DOHH2 (cell line): ENCODE measurements around the gene USP2.

Source experiments
- H3F3A ChIP-seq: fragments of 200-600 bp; sonication (generic), shearing (Covaris generic); 2 replicates; pipeline ENCODE4 v1.6.0; 2016; ENCODE audit warnings: antibody characterized with exemption, mild to moderate bottlenecking; ENCODE audit not compliant: control insufficient read depth, insufficient read depth
- H3K27ac ChIP-seq: fragments of 200-600 bp; sonication (generic); 2 replicates; pipeline ENCODE4 v1.5.1; 2014; ENCODE audit warnings: low read depth, mild to moderate bottlenecking, low read length, moderate library complexity
- H3K27me3 ChIP-seq: fragments of 200-600 bp; sonication (generic); 2 replicates; pipeline ENCODE4 v1.6.1; 2014; ENCODE audit warnings: mild to moderate bottlenecking, low read length, mixed read lengths; ENCODE audit not compliant: control insufficient read depth
- H3K36me3 ChIP-seq: fragments of 200-600 bp; sonication (generic); 2 replicates; pipeline ENCODE4 v1.6.1; 2014; ENCODE audit warnings: mild to moderate bottlenecking, low read length, moderate library complexity, mixed read lengths; ENCODE audit not compliant: control insufficient read depth
- H3K4me1 ChIP-seq: fragments of 200-600 bp; sonication (generic); 2 replicates; pipeline ENCODE4 v1.6.1; 2014; ENCODE audit warnings: mild to moderate bottlenecking, low read length, mixed read lengths; ENCODE audit not compliant: control insufficient read depth
- H3K4me2 ChIP-seq: fragments of 200-600 bp; sonication (generic); 2 replicates; pipeline ENCODE4 v1.6.0; 2014; ENCODE audit warnings: mild to moderate bottlenecking, low read length, moderate library complexity
- H3K4me3 ChIP-seq: fragments of 200-600 bp; sonication (generic); 2 replicates; pipeline ENCODE4 v1.5.1; 2014; ENCODE audit warnings: mild to moderate bottlenecking, low read length, mixed read lengths
- H3K79me2 ChIP-seq: fragments of 200-600 bp; sonication (generic); 2 replicates; pipeline ENCODE4 v1.6.1; 2014; ENCODE audit warnings: mild to moderate bottlenecking, low read length, mixed read lengths; ENCODE audit not compliant: control insufficient read depth
- H3K9me2 ChIP-seq: fragments of 200-600 bp; sonication (generic); replicated peaks from 2 replicates; pipeline ENCODE4 v1.6.1; 2014; ENCODE audit warnings: mild to moderate bottlenecking, low read length, mixed read lengths; ENCODE audit not compliant: control insufficient read depth
- H3K9me3 ChIP-seq: fragments of 200-600 bp; sonication (generic); 2 replicates; pipeline ENCODE4 v1.6.1; 2014; ENCODE audit warnings: antibody characterized with exemption, low read length, mixed read lengths; ENCODE audit not compliant: control insufficient read depth, insufficient read depth
- H4K20me1 ChIP-seq: fragments of 200-600 bp; sonication (generic); 2 replicates; pipeline ENCODE4 v1.6.0; 2014; ENCODE audit warnings: low read depth, mild to moderate bottlenecking, antibody characterized with exemption, low read length, moderate library complexity; ENCODE audit not compliant: control insufficient read depth, insufficient read depth
- EZH2phosphoT487 ChIP-seq: fragments of 200-600 bp; sonication (generic); IDR thresholded peaks from 2 replicates; pipeline ENCODE4 v1.6.1; 2017; ENCODE audit warnings: borderline replicate concordance, mild to moderate bottlenecking, antibody characterized with exemption, low read length, moderate library complexity, mixed read lengths
- TF ChIP-seq, protein P1 (sequence below): fragments of 200-600 bp; sonication (generic); IDR thresholded peaks from one replicate; pipeline ENCODE4 v1.5.1; 2014; ENCODE audit warnings: antibody characterized with exemption, mild to moderate bottlenecking, low read depth, low read length; ENCODE audit not compliant: poor library complexity, severe bottlenecking

Gene USP2

DNA sequence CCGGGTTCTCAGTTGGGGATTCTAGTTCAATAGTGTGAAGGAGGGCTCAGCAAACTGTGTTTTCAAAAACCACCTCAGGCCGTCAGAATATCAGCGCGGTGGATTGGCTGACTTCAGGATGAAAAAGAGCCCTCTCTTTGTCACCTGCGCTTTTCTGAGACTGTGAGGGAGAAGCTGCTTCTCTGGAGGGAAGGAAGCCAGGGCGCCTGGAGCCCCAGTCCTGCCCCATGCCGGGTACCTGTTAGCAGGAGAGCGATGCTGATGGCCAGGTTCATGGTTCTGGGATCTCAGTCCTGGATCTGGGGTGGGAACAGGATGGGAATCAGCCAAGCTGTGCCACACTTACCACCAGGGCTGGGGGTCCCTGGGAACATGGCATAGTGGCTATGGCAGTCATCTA, 39.1 kb upstream of the USP2 start:
- no peaks in the 10 kb centered on the region for H3K79me2 ChIP-seq

GRCh38 chr11:119419834-119420492, 38.5 kb upstream of the USP2 start:
- no peak overlapping the region for H3K4me2 ChIP-seq
- H3K4me3 ChIP-seq = no peak overlapping the region
- no peak for TF ChIP-seq EZH2phosphoT487
- TF ChIP-seq, protein P1, sequence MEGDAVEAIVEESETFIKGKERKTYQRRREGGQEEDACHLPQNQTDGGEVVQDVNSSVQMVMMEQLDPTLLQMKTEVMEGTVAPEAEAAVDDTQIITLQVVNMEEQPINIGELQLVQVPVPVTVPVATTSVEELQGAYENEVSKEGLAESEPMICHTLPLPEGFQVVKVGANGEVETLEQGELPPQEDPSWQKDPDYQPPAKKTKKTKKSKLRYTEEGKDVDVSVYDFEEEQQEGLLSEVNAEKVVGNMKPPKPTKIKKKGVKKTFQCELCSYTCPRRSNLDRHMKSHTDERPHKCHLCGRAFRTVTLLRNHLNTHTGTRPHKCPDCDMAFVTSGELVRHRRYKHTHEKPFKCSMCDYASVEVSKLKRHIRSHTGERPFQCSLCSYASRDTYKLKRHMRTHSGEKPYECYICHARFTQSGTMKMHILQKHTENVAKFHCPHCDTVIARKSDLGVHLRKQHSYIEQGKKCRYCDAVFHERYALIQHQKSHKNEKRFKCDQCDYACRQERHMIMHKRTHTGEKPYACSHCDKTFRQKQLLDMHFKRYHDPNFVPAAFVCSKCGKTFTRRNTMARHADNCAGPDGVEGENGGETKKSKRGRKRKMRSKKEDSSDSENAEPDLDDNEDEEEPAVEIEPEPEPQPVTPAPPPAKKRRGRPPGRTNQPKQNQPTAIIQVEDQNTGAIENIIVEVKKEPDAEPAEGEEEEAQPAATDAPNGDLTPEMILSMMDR = no peak
- no peaks in the 10 kb centered on the region for H3F3A ChIP-seq
- H4K20me1 ChIP-seq = no peaks in the 10 kb centered on the region
- no peaks in the 10 kb centered on the region for H3K9me2 ChIP-seq
- peaks cover 26% of the 10 kb centered on the region for H3K4me1 ChIP-seq
- peaks cover 19% of the 10 kb centered on the region for H3K27me3 ChIP-seq
- H3K27ac ChIP-seq = no peak overlapping the region
- H3K9me3 ChIP-seq = no peaks in the 10 kb centered on the region
- no peaks in the 10 kb centered on the region for H3K36me3 ChIP-seq
- H3K79me2 ChIP-seq = no peaks in the 10 kb centered on the region

More for the DNA sequence above, 39.1 kb upstream of the USP2 start:
- peaks cover 21% of the 10 kb centered on the region for H3K4me1 ChIP-seq
- TF ChIP-seq, protein P1 = no peak
- TF ChIP-seq EZH2phosphoT487 = no peak
- H4K20me1 ChIP-seq = no peaks in the 10 kb centered on the region
- H3K4me3 ChIP-seq = no peak overlapping the region
- no peaks in the 10 kb centered on the region for H3K36me3 ChIP-seq
- no peak overlapping the region for H3K4me2 ChIP-seq
- H3K9me3 ChIP-seq = no peaks in the 10 kb centered on the region
- no peaks in the 10 kb centered on the region for H3K9me2 ChIP-seq
- H3K27ac ChIP-seq = no peak overlapping the region
- peaks cover 19% of the 10 kb centered on the region for H3K27me3 ChIP-seq
- H3F3A ChIP-seq = no peaks in the 10 kb centered on the region

DNA sequence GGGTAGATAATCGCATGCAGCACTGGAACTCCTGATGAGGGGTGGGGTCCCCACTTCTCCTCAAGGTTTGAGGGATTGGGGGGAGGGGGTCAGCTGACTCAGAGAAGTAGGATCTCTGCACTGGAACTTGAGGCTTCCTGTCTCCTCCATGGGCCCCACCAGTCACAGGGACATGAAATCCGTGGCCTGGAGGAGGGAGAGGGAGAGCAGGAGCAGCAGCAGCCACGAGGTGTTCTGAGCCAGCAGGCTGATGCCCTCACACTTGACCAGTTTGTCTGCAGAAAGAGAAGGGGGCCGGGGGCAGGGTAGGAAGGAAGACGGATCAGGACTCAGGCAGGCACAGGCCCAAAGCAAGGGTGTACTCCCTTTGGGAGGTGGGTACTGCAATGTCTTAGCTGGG, 37.8 kb upstream of the USP2 start:
- Histone ChIP-seq H4K20me1 (no peaks in the 10 kb centered on the region), H3K79me2 (no peaks in the 10 kb centered on the region), H3K9me2 (no peaks in the 10 kb centered on the region), H3K27ac (no peak overlapping the region), H3K4me2 (no peak overlapping the region), H3K27me3 (peaks cover 19% of the 10 kb centered on the region), H3K36me3 (no peaks in the 10 kb centered on the region), H3K4me3 (no peak overlapping the region), H3K9me3 (no peaks in the 10 kb centered on the region), H3F3A (no peaks in the 10 kb centered on the region), H3K4me1 (peaks cover 28% of the 10 kb centered on the region)
- no peak for TF ChIP-seq EZH2phosphoT487
- TF ChIP-seq, protein P1 = no peak

- TF ChIP-seq, protein P1 = no peak
- no peak for TF ChIP-seq EZH2phosphoT487
- H3K36me3 ChIP-seq = no peaks in the 10 kb centered on the region
Measured at GRCh38 chr11:119418759-119419158, 37.3 kb upstream of the USP2 start.

More at GRCh38 chr11:119418759-119419158, 37.3 kb upstream of the USP2 start:
- peaks cover 19% of the 10 kb centered on the region for H3K27me3 ChIP-seq
- H3K9me2 ChIP-seq = no peaks in the 10 kb centered on the region
- no peaks in the 10 kb centered on the region for H3F3A ChIP-seq
- H3K9me3 ChIP-seq = no peaks in the 10 kb centered on the region
- no peaks in the 10 kb centered on the region for H3K79me2 ChIP-seq
- no peak overlapping the region for H3K27ac ChIP-seq
- H4K20me1 ChIP-seq = no peaks in the 10 kb centered on the region
- H3K4me2 ChIP-seq = no peak overlapping the region
- no peak overlapping the region for H3K4me3 ChIP-seq
- peaks cover 26% of the 10 kb centered on the region for H3K4me1 ChIP-seq
